Stimulated activated naive CD8-positive, alpha-beta T cell treated with anti-CD3 and anti-CD28 coated beads, Interleukin-15, amount 100 ng/mL, for 72 hours (primary cell): Measurements from ENCODE around the gene CCDC152.
"Not testable (repeated sequence)": the region's sequence is repeated elsewhere in the genome, so short reads cannot be mapped to it uniquely, and the experiment has no call there.

Experiments used
- ATAC-seq: fragments of 150-1000 bp; cut with Tn5 transposase; 2 replicates; pipeline ENCODE4 v1.10.0; 2021; ENCODE audit warnings: mild to moderate bottlenecking, moderate library complexity
- DNase-seq, 2 donors: peaks; one replicate each; pipeline ENCODE4 v3.0.0; 2021 to 2022
- H3K27ac Mint-ChIP-seq, 2 donors: one replicate each; pipeline ENCODE4 v1.8.0; 2022; ENCODE audit warnings: mild to moderate bottlenecking in 2 of 2, mixed read lengths in 2 of 2, moderate library complexity in 2 of 2
- H3K27me3 Mint-ChIP-seq: one replicate; pipeline ENCODE4 v1.8.0; 2022; ENCODE audit warnings: mixed read lengths
- H3K4me1 Mint-ChIP-seq: one replicate; pipeline ENCODE4 v1.8.0; 2022; ENCODE audit warnings: mild to moderate bottlenecking, mixed read lengths
- H3K4me3 Mint-ChIP-seq, 2 donors: one replicate each; pipeline ENCODE4 v1.8.0; 2022; ENCODE audit warnings: mild to moderate bottlenecking in 2 of 2, mixed read lengths in 2 of 2, moderate library complexity in 1 of 2
- H3K9me3 Mint-ChIP-seq, 2 donors: one replicate each; pipeline ENCODE4 v1.8.0; 2022; ENCODE audit warnings: mixed read lengths in 2 of 2

CCDC152 gene

GRCh38 chr5:42800748-42801330 lies 44.2 kb downstream of the CCDC152 start:
- H3K27ac Mint-ChIP-seq, result no peak overlapping the region
- no peak overlapping the region for H3K4me3 Mint-ChIP-seq

GRCh38 chr5:42801516-42802166 lies 45.0 kb downstream of the CCDC152 start:
- ATAC-seq, result no peak
- H3K4me3 Mint-ChIP-seq, result no peak overlapping the region
- DNase-seq, result no peak
- H3K27me3 Mint-ChIP-seq, result no peaks in the 10 kb centered on the region
- no peak overlapping the region for H3K27ac Mint-ChIP-seq
- H3K4me1 Mint-ChIP-seq, result no peaks in the 10 kb centered on the region
- H3K9me3 Mint-ChIP-seq, result no peaks in the 10 kb centered on the region

More at GRCh38 chr5:42800748-42801330, 44.2 kb downstream of the CCDC152 start:
- Mint-ChIP-seq H3K27me3 (no peaks in the 10 kb centered on the region), H3K9me3 (no peaks in the 10 kb centered on the region), H3K4me1 (no peaks in the 10 kb centered on the region)
- DNase-seq (no peak), ATAC-seq (no peak)

DNA sequence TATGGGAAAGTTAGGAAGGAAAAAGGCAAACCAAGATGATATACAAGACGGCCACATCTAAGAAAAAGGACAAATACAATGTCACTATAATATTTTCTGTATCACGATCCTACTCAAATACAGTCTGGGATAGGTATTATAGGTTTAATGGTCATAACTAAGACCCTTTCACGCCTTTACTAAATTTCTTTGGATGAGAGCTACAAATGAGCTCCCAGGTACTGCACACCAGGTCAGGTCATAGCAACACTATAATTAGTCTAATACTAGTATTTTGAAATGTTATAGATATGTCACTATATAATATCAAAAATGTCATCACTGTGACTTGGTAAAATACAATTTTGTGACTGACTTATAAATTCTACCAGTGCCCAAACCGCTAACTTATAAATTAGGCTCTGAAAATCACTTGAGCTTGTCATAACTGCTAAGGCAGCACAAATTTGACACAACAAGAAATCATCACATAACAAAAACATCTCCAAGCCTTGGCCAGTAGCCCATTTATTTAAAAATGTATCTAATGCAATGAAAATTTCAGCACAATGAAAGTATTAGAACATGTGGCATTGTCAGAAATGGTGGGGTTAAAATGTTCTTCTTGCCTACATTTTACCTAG lies 48.2 kb downstream of the CCDC152 start:
- no peaks in the 10 kb centered on the region for H3K4me1 Mint-ChIP-seq
- H3K4me3 Mint-ChIP-seq, result no peak overlapping the region
- DNase-seq, result no peak
- H3K9me3 Mint-ChIP-seq, result no peaks in the 10 kb centered on the region
- no peak for ATAC-seq
- H3K27ac Mint-ChIP-seq, result no peak overlapping the region
- no peaks in the 10 kb centered on the region for H3K27me3 Mint-ChIP-seq

- DNase-seq, result no peak
- ATAC-seq, result no peak
- H3K27ac Mint-ChIP-seq, result peak overlapping the region in 1 of 2 donors; percentile 15
- H3K27me3 Mint-ChIP-seq, result no peaks in the 10 kb centered on the region
- H3K9me3 Mint-ChIP-seq, result no peaks in the 10 kb centered on the region
- no peaks in the 10 kb centered on the region for H3K4me1 Mint-ChIP-seq
- H3K4me3 Mint-ChIP-seq, result no peak overlapping the region
Observed at GRCh38 chr5:42806004-42806700, 49.5 kb downstream of the CCDC152 start.

DNA sequence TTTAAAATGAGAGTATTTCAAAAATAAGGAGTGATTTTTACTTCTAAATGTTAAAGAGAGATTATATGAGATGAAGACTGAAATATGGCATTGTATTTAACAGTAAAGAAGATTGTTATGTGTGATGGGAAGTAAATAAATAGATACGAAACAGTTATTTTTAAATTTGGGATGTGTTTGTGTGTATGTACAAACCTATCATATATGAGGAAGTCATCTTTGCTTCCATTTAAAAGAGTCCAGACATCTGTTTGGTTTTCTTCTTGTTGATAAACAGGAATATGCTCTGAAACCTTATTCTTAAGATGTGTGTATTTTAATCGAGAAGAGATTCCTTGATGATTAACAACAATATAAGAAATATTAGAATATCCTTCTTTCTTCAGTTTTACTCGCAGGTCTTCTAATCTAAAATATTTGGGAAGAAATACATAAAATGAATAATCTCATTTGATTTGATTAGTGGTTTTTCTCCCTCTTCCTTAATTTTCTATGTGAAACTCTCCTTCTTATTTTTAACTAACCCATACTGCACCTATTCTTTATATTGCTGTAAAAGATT lies 50.2 kb downstream of the CCDC152 start:
- H3K27me3 Mint-ChIP-seq, result no peaks in the 10 kb centered on the region
- ATAC-seq, result no peak
- DNase-seq, result no peak
- H3K4me3 Mint-ChIP-seq, result no peak overlapping the region
- H3K4me1 Mint-ChIP-seq, result peaks cover 2% of the 10 kb centered on the region
- H3K27ac Mint-ChIP-seq, result no peak overlapping the region
- H3K9me3 Mint-ChIP-seq, result no peaks in the 10 kb centered on the region

DNA sequence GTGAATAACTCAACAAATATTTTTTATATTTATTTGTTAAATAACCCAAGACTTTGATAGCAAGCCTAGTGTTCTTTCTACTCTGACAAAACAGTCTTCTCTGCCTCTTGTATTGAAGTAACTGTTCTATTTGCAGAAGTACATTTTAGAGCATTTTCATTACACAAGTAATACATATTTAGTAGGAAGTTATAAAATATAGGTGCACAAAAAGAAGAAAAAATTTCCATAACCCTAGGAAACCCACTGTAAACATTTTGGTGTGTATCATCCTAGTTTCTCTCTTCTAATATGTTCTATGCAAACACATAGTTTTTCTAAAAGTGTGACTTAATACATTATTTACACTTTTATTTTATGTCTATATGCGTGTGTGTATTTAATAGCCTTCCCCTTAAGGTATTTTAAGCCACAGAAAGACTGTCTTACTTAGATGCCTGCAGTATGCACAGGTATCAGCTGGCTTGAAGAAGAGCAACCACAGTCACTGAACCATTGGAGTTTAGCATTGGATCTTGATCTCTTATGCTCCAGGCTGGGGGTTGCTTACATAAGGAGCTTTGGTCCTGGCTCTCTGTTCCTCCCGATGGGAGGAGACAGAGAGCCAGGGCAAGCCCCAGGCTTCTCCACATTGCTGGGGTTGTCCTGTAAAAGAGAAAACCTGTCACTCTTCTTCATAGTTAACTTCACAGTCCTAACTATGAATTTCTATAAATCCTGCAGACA lies 51.3 kb downstream of the CCDC152 start:
- Mint-ChIP-seq H3K27ac (no peak overlapping the region), H3K4me3 (no peak overlapping the region), H3K9me3 (no peaks in the 10 kb centered on the region), H3K27me3 (no peaks in the 10 kb centered on the region), H3K4me1 (peaks cover 4% of the 10 kb centered on the region)
- no peak for ATAC-seq
- DNase-seq, result no peak

DNA sequence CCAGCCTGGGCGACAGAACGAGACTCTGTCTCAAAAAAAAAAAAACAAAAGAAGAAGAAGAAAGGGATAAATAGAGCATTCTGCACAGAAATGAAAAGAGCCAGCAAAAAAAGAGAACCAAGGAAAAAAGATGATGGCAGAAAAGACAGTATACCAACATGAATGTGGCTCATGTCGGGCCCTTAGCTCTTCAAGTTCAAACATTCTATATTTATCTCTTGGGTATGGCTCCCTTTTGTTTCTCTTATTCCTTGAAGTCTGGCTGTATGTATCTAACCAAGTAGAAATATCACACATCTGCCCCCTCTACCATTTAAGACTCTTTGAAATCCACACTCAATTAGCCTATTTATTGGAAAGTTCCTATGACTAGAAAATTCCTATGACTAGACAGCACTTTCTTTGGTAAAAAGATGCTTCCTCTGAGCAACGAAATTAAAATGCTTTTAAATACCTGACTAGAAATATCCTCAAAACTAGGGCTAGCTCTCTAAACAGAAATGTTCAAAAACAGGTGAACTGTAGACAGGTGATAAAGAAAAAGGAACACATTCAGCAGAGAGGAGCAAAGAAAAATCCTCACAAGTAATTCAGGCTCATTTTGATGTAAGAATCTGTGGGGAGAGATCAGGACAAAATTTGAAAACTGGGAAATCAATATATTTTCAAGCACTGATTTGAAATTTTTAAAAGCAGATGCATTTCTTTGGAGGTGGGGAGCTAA lies 52.4 kb downstream of the CCDC152 start:
- DNase-seq, result no peak
- H3K27ac Mint-ChIP-seq, result no peak overlapping the region

GRCh38 chr5:42810834-42811590 lies 54.4 kb downstream of the CCDC152 start:
- Mint-ChIP-seq H3K27ac (no peak overlapping the region), H3K4me3 (no peak overlapping the region), H3K27me3 (no peaks in the 10 kb centered on the region), H3K9me3 (no peaks in the 10 kb centered on the region), H3K4me1 (peaks cover 4% of the 10 kb centered on the region)
- no peak for DNase-seq
- ATAC-seq, result no peak

More for the DNA sequence above, 52.4 kb downstream of the CCDC152 start:
- H3K9me3 Mint-ChIP-seq, result no peaks in the 10 kb centered on the region
- peaks cover 4% of the 10 kb centered on the region for H3K4me1 Mint-ChIP-seq
- H3K27me3 Mint-ChIP-seq, result no peaks in the 10 kb centered on the region
- no peak for ATAC-seq
- H3K4me3 Mint-ChIP-seq, result no peak overlapping the region

GRCh38 chr5:42811591-42812446 lies 55.2 kb downstream of the CCDC152 start, which contains the start of gene SELENOP:
SELENOP (minus strand) TSS chr5:42811892; CDS start chr5:42808353, 3,539 bp downstream.
- Mint-ChIP-seq H3K4me3 (no peak within 1 kb of the TSS), H3K27me3 (no peaks in the 10 kb centered on the region), H3K4me1 (peaks cover 4% of the 10 kb centered on the region), H3K27ac (no peak within 1 kb of the TSS), H3K9me3 (no peaks in the 10 kb centered on the region)
- ATAC-seq (no peak), DNase-seq (no peak)

GRCh38 chr5:42812620-42813019 lies 56.0 kb downstream of the CCDC152 start:
- H3K27me3 Mint-ChIP-seq, result no peaks in the 10 kb centered on the region

DNA sequence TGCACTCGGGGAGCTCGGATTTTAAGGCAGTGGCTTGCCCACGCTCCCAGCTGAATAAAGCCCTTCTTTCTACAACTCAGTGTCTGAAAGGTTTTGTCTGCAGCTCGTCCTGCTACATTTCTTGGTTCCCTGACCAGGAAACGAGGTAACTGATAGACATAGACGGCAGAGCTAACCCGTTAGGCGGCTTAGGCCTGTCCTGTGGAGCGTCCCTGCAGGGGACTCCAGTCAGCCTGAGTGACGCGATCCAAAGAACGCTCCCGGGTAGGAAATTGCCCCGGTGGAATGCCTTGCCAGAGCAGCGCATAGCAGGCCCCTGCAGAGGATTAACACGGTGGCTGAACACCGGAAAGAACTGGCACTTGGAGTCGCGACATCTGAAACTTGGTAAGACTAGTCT lies 56.9 kb downstream of the CCDC152 start:
- H3K4me1 Mint-ChIP-seq, result peaks cover 4% of the 10 kb centered on the region

More at GRCh38 chr5:42812620-42813019, 56.0 kb downstream of the CCDC152 start:
- H3K4me3 Mint-ChIP-seq, result no peak overlapping the region
- ATAC-seq (no peak), DNase-seq (no peak)
- H3K9me3 Mint-ChIP-seq, result no peaks in the 10 kb centered on the region
- peaks cover 4% of the 10 kb centered on the region for H3K4me1 Mint-ChIP-seq
- no peak overlapping the region for H3K27ac Mint-ChIP-seq

GRCh38 chr5:42816546-42816945 lies 59.9 kb downstream of the CCDC152 start:
- not testable (repeated sequence) for H3K27me3 Mint-ChIP-seq, H3K4me3 Mint-ChIP-seq, ATAC-seq

More for the DNA sequence above, 56.9 kb downstream of the CCDC152 start:
- H3K27me3 Mint-ChIP-seq, result no peaks in the 10 kb centered on the region
- ATAC-seq (no peak), DNase-seq (no peak)
- no peak overlapping the region for H3K4me3 Mint-ChIP-seq
- H3K9me3 Mint-ChIP-seq, result no peaks in the 10 kb centered on the region
- H3K27ac Mint-ChIP-seq, result no peak overlapping the region

GRCh38 chr5:42819745-42820144 lies 63.1 kb downstream of the CCDC152 start:
- Mint-ChIP-seq H3K4me1 (no peaks in the 10 kb centered on the region), H3K27me3 (no peaks in the 10 kb centered on the region), H3K4me3 (no peak overlapping the region), H3K27ac (no peak overlapping the region), H3K9me3 (no peaks in the 10 kb centered on the region)
- no peak for ATAC-seq
- no peak for DNase-seq

More at GRCh38 chr5:42816546-42816945, 59.9 kb downstream of the CCDC152 start:
- DNase-seq, H3K9me3 Mint-ChIP-seq, H3K27ac Mint-ChIP-seq, H3K4me1 Mint-ChIP-seq: not testable (repeated sequence)
